HG03108 (cell line): ENCODE data around the gene ASB2.

ENCODE experiments used
- ATAC-seq: cut with Tn5 transposase; IDR thresholded peaks from one replicate; pipeline ENCODE4 v1.9.1; 2021; ENCODE audit warnings: moderate library complexity; ENCODE audit not compliant: unreplicated experiment

Gene ASB2

GRCh38 chr14:93950948-93951634 lies 25.3 kb downstream of the ASB2 start:
- no peak for ATAC-seq

- ATAC-seq = no peak
Measured at GRCh38 chr14:93949511-93950075, 26.8 kb downstream of the ASB2 start.

- ATAC-seq = no peak
Measured at GRCh38 chr14:93947282-93947681, 29.1 kb downstream of the ASB2 start.

GRCh38 chr14:93946541-93947090 lies 29.8 kb downstream of the ASB2 start:
- no peak for ATAC-seq

GRCh38 chr14:93946104-93946503 lies 30.3 kb downstream of the ASB2 start:
- ATAC-seq = no peak

GRCh38 chr14:93945070-93945399 lies 31.3 kb downstream of the ASB2 start:
- no peak for ATAC-seq

- ATAC-seq = no peak
Measured at GRCh38 chr14:93944348-93945069, 31.9 kb downstream of the ASB2 start.

GRCh38 chr14:93943930-93944329 lies 32.4 kb downstream of the ASB2 start:
- no peak for ATAC-seq

GRCh38 chr14:93943052-93943451 lies 33.3 kb downstream of the ASB2 start:
- no peak for ATAC-seq

- ATAC-seq = no peak
Measured at GRCh38 chr14:93941293-93941910, 35.0 kb downstream of the ASB2 start.

- ATAC-seq = no peak
Measured at GRCh38 chr14:93940437-93940836, 35.9 kb downstream of the ASB2 start.

GRCh38 chr14:93939304-93940229 lies 36.8 kb downstream of the ASB2 start:
- ATAC-seq = peak; percentile 92

- ATAC-seq = no peak
Measured at GRCh38 chr14:93938751-93939303, 37.5 kb downstream of the ASB2 start.

GRCh38 chr14:93937519-93937918 lies 38.9 kb downstream of the ASB2 start:
- ATAC-seq = no peak

GRCh38 chr14:93936926-93937325 lies 39.4 kb downstream of the ASB2 start:
- ATAC-seq = no peak

- ATAC-seq = no peak
Measured at GRCh38 chr14:93936245-93936644, 40.1 kb downstream of the ASB2 start.

GRCh38 chr14:93935213-93935612 lies 41.2 kb downstream of the ASB2 start:
- no peak for ATAC-seq

- ATAC-seq = no peak
Measured at GRCh38 chr14:93932642-93933041, 43.7 kb downstream of the ASB2 start.

GRCh38 chr14:93930989-93931307 lies 45.4 kb downstream of the ASB2 start:
- no peak for ATAC-seq

GRCh38 chr14:93930296-93930988 lies 45.9 kb downstream of the ASB2 start:
- ATAC-seq = no peak
